IMR-90 (cell line): ENCODE data around the gene RAPGEF5. TPM values are rescaled to one million over a fixed set of nuclear protein-coding genes. Genes with fewer than 3 reads are reported as not detected.

Source experiments
- ATAC-seq: fragments of 200-7000 bp; cut with Tn5 transposase; 2 replicates; pipeline ENCODE4 v1.9.1; 2020; ENCODE audit warnings: low read depth, mild to moderate bottlenecking, moderate library complexity
- BruUV-seq: library from RNA; stranded (reverse); fragments of 400-500 nt; replicated peaks from 2 replicates; lab custom pipeline; 2021; lab: Mats Ljungman, UMichigan
- CTCF ChIA-PET: fragments of 300-600 bp; formaldehyde crosslinking; extraction: SDS; loops from one replicate; lab custom pipeline; 2021; ENCODE audit warnings: antibody characterized with exemption; lab: Yijun Ruan, JAX
- POLR2A ChIA-PET: fragments of 300-600 bp; sonication (Branson Sonifier 250); formaldehyde crosslinking; loops from one replicate; lab custom pipeline; 2022; ENCODE audit warnings: antibody characterized with exemption; ENCODE audit not compliant: unreplicated experiment; lab: Charles Lee
- DNase-seq: peaks from one replicate; pipeline ENCODE4 v3.0.0; 2013
- H2AFZ ChIP-seq: replicated peaks from 2 replicates; pipeline ENCODE3; 2013; ENCODE audit warnings: low read length, mild to moderate bottlenecking; ENCODE audit not compliant: poor library complexity
- H2AK5ac ChIP-seq: 2 replicates; pipeline ENCODE4 v1.6.1; 2013; ENCODE audit warnings: low read depth, low read length, inconsistent platforms
- H2AK9ac ChIP-seq: replicated peaks from 2 replicates; pipeline ENCODE3; 2013; ENCODE audit warnings: mild to moderate bottlenecking, low read depth, low read length, moderate library complexity; ENCODE audit not compliant: poor library complexity
- H2BK120ac ChIP-seq: 2 replicates; pipeline ENCODE4 v1.6.1; 2013; ENCODE audit warnings: low read depth, low read length, inconsistent platforms
- H2BK15ac ChIP-seq: 3 replicates; pipeline ENCODE4 v1.6.1; 2013; ENCODE audit warnings: low read depth, low read length, inconsistent platforms
- H2BK20ac ChIP-seq: 2 replicates; pipeline ENCODE4 v1.6.1; 2013; ENCODE audit warnings: low read depth, mild to moderate bottlenecking, inconsistent platforms, low read length, moderate library complexity
- H2BK5ac ChIP-seq: 2 replicates; pipeline ENCODE4 v1.6.1; 2013; ENCODE audit warnings: mild to moderate bottlenecking, low read depth, low read length, inconsistent platforms; ENCODE audit not compliant: poor library complexity, severe bottlenecking
- H3K14ac ChIP-seq: replicated peaks from 2 replicates; pipeline ENCODE4 v1.6.1; 2013; ENCODE audit warnings: low read depth, low read length, inconsistent platforms
- H3K18ac ChIP-seq: 2 replicates; pipeline ENCODE4 v1.6.1; 2013; ENCODE audit warnings: low read depth, low read length, control low read depth
- H3K23ac ChIP-seq: 2 replicates; pipeline ENCODE4 v1.6.1; 2013; ENCODE audit warnings: low read depth, low read length, inconsistent platforms
- H3K27ac ChIP-seq: 2 replicates; pipeline ENCODE4 v1.5.1; 2013; ENCODE audit warnings: mild to moderate bottlenecking, control low read depth, low read length; ENCODE audit not compliant: insufficient read depth
- H3K27me3 ChIP-seq: 2 replicates; pipeline ENCODE4 v1.6.1; 2013; ENCODE audit warnings: low read length; ENCODE audit not compliant: control insufficient read depth, insufficient read depth
- H3K36me3 ChIP-seq: 2 replicates; pipeline ENCODE4 v1.6.1; 2013; ENCODE audit warnings: low read length, mixed read lengths; ENCODE audit not compliant: control insufficient read depth, insufficient read depth
- H3K4ac ChIP-seq: 2 replicates; pipeline ENCODE4 v1.6.1; 2013; ENCODE audit warnings: low read depth, low read length, inconsistent platforms
- H3K4me1 ChIP-seq: 2 replicates; pipeline ENCODE4 v1.6.1; 2013; ENCODE audit warnings: low read length, mixed read lengths; ENCODE audit not compliant: control insufficient read depth, insufficient read depth
- H3K4me2 ChIP-seq: 2 replicates; pipeline ENCODE4 v1.6.1; 2013; ENCODE audit warnings: low read depth, mild to moderate bottlenecking, control low read depth, low read length, moderate library complexity
- H3K4me3 ChIP-seq: 2 replicates; pipeline ENCODE4 v1.5.1; 2013; ENCODE audit warnings: low read depth, mild to moderate bottlenecking, control low read depth, low read length, moderate library complexity; ENCODE audit not compliant: insufficient read depth
- H3K56ac ChIP-seq: 2 replicates; pipeline ENCODE4 v1.6.1; 2013; ENCODE audit warnings: low read length, inconsistent platforms; ENCODE audit not compliant: insufficient read depth; ENCODE audit errors: extremely low read depth
- H3K79me1 ChIP-seq, 2 experiments: 2 replicates each; pipeline ENCODE4 v1.6.1; 2013; ENCODE audit warnings: low read length in 2 of 2, inconsistent platforms in 1 of 2, low read depth in 1 of 2
- H3K9ac ChIP-seq: 2 replicates; pipeline ENCODE4 v1.6.1; 2013; ENCODE audit warnings: low read depth, low read length, control low read depth
- H3K9me1 ChIP-seq: 2 replicates; pipeline ENCODE4 v1.6.1; 2013; ENCODE audit warnings: low read length, inconsistent platforms; ENCODE audit not compliant: insufficient read depth
- H3K9me3 ChIP-seq: 2 replicates; pipeline ENCODE4 v1.6.1; 2013; ENCODE audit warnings: low read length; ENCODE audit not compliant: control insufficient read depth, insufficient read depth
- H4K20me1 ChIP-seq: 2 replicates; pipeline ENCODE4 v1.6.1; 2013; ENCODE audit warnings: low read length, inconsistent platforms; ENCODE audit not compliant: insufficient read depth
- H4K5ac ChIP-seq: 2 replicates; pipeline ENCODE4 v1.6.1; 2013; ENCODE audit warnings: mild to moderate bottlenecking, low read depth, low read length, control low read depth
- H4K8ac ChIP-seq, 2 experiments: 2 replicates each; pipeline ENCODE4 v1.6.1; 2013; ENCODE audit warnings: low read depth in 2 of 2, low read length in 2 of 2, control low read depth in 1 of 2, inconsistent platforms in 1 of 2
- H4K91ac ChIP-seq: 2 replicates; pipeline ENCODE4 v1.6.1; 2013; ENCODE audit warnings: low read depth, low read length, inconsistent platforms; ENCODE audit not compliant: insufficient read depth
- BHLHE40 ChIP-seq: fragments of 150-350 bp; IDR thresholded peaks from 2 replicates; pipeline ENCODE4 v1.6.1; 2016; ENCODE audit warnings: mild to moderate bottlenecking, low read depth, low read length
- FOS ChIP-seq: fragments of 150-350 bp; IDR thresholded peaks from 2 replicates; pipeline ENCODE4 v1.6.1; 2016; ENCODE audit warnings: low read depth, low read length
- RFX5 ChIP-seq: IDR thresholded peaks from 2 replicates; pipeline ENCODE4 v1.8.0; 2012; ENCODE audit warnings: low read depth, mild to moderate bottlenecking, low read length, moderate library complexity
- SMC3 ChIP-seq: fragments of 150-350 bp; IDR thresholded peaks from 2 replicates; pipeline ENCODE4 v1.6.1; 2016; ENCODE audit warnings: low read depth, mild to moderate bottlenecking, antibody characterized with exemption, low read length, moderate library complexity
- WGBS, 2 experiments: methylation state at CpG; one replicate each; pipeline versions ENCODE4 v1.1.5 to v1.1.7; 2013; ENCODE audit warnings: missing lambda C conversion rate in 2 of 2; ENCODE audit not compliant: insufficient read length in 1 of 2; ENCODE audit errors: extremely low coverage in 2 of 2; 5-methylcytosine and 5-hydroxymethylcytosine counted together
- dilution Hi-C: fragments of 300-500 bp; cut with HindIII; formaldehyde crosslinking; loops from one replicate; pipeline ENCODE4 v1.14.3; 2018; ENCODE audit warnings: low sequenced_read_pairs; ENCODE audit not compliant: unreplicated experiment
- in situ Hi-C: fragments of 300-500 bp; cut with MboI; formaldehyde crosslinking; loops from 3 replicates; pipeline ENCODE4 v1.14.3; 2019; ENCODE audit warnings: low sequenced_read_pairs, inconsistent platforms, mixed read lengths
- intact Hi-C: fragments of 100-400 bp; cut with micrococcal nuclease; formaldehyde crosslinking; loops from 2 replicates; pipeline ENCODE4 v1.10.0; 2022
- polyA plus RNA-seq, 3 experiments: library from polyadenylated mRNA; depleted of rRNA; stranded (reverse); fragments of >200 nt; gene quantifications; 2 replicates each; pipeline ENCODE4 v1.2.3, GENCODE V29; 2012; ENCODE audit warnings: low replicate concordance in 1 of 3
- total RNA-seq: library from RNA; depleted of rRNA; stranded (reverse); fragments of >200 nt; gene quantifications from 2 replicates; pipeline ENCODE4 v1.2.3, GENCODE V29; 2012
- TF ChIP-seq, protein P1 (sequence below): fragments of 150-350 bp; IDR thresholded peaks from 2 replicates; pipeline ENCODE4 v1.6.1; 2016; ENCODE audit warnings: low read depth, mild to moderate bottlenecking, low read length, moderate library complexity, borderline replicate concordance
- TF ChIP-seq, protein P2 (sequence below): conservative IDR thresholded peaks from 2 replicates; pipeline ENCODE4 v1.5.1; 2012; ENCODE audit warnings: mild to moderate bottlenecking, low read depth, low read length, improper control_type of control experiment

Gene RAPGEF5
- total and polyA plus RNA-seq, 2 of the 4 experiments (the other 2 are of a cell fraction) = 0.05 to 0.18 TPM

DNA sequence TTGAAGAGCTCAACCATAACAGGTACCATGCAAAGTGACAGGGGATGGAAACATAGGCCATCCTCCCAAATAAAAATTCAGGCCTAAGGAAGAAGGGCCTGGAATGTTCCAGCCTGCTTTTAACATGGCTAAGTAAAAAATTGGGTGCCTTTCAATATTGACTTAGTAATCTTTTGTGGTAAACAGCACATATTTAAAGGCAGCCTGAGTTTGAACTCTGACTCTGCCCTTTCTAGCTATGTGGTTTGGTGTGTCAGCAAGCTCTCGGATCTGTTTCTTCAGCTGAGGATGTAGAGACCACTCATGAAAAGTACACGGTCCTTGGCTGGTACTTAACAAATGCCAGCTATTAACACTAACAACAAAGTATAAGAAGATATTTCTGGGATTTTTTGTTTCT is 219.5 kb downstream of the RAPGEF5 start:
- Histone ChIP-seq H2AK9ac (no peak overlapping the region), H3K27ac (no peak overlapping the region), H3K27me3 (peaks cover 3% of the 10 kb centered on the region), H2BK20ac (no peak overlapping the region), H2AFZ (no peak overlapping the region), H3K23ac (no peak overlapping the region), H3K36me3 (no peaks in the 10 kb centered on the region), H3K4me2 (no peak overlapping the region), H3K9ac (no peak overlapping the region), H3K4me3 (no peak overlapping the region), H4K91ac (no peak overlapping the region), H4K20me1 (no peaks in the 10 kb centered on the region), H3K4ac (no peak overlapping the region), H3K4me1 (no peaks in the 10 kb centered on the region), H4K5ac (no peak overlapping the region), H3K9me3 (no peaks in the 10 kb centered on the region), H2BK5ac (no peak overlapping the region), H3K18ac (no peak overlapping the region), H3K14ac (no peak overlapping the region), H2BK15ac (no peak overlapping the region), H3K56ac (no peak overlapping the region), H2AK5ac (no peak overlapping the region; the same call in 1 of the 2 replicates), H4K8ac (no peak overlapping the region), H3K79me1 (no peaks in the 10 kb centered on the region), H2BK120ac (no peak overlapping the region), H3K9me1 (no peaks in the 10 kb centered on the region)
- no TSS peak for BruUV-seq
- no CpG with 5 or more reads among the region's 2 CpGs for WGBS, 2 experiments
- ATAC-seq (peak; percentile 62), DNase-seq (peak; percentile 38)
- dilution Hi-C loops (no loop called here), in situ Hi-C loops (no loop called here), intact Hi-C loops (no loop called here)
- no peak for TF ChIP-seq FOS
- TF ChIP-seq BHLHE40 = no peak
- no peak for TF ChIP-seq RFX5
- TF ChIP-seq, protein P1, sequence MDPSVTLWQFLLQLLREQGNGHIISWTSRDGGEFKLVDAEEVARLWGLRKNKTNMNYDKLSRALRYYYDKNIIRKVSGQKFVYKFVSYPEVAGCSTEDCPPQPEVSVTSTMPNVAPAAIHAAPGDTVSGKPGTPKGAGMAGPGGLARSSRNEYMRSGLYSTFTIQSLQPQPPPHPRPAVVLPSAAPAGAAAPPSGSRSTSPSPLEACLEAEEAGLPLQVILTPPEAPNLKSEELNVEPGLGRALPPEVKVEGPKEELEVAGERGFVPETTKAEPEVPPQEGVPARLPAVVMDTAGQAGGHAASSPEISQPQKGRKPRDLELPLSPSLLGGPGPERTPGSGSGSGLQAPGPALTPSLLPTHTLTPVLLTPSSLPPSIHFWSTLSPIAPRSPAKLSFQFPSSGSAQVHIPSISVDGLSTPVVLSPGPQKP = no peak
- TF ChIP-seq, protein P2, sequence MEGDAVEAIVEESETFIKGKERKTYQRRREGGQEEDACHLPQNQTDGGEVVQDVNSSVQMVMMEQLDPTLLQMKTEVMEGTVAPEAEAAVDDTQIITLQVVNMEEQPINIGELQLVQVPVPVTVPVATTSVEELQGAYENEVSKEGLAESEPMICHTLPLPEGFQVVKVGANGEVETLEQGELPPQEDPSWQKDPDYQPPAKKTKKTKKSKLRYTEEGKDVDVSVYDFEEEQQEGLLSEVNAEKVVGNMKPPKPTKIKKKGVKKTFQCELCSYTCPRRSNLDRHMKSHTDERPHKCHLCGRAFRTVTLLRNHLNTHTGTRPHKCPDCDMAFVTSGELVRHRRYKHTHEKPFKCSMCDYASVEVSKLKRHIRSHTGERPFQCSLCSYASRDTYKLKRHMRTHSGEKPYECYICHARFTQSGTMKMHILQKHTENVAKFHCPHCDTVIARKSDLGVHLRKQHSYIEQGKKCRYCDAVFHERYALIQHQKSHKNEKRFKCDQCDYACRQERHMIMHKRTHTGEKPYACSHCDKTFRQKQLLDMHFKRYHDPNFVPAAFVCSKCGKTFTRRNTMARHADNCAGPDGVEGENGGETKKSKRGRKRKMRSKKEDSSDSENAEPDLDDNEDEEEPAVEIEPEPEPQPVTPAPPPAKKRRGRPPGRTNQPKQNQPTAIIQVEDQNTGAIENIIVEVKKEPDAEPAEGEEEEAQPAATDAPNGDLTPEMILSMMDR = no peak
- no peak for TF ChIP-seq SMC3
- POLR2A ChIA-PET = no interaction called here
- CTCF ChIA-PET = no interaction called here
